GM21423 (cell line): Measurements from ENCODE around the gene FAAP20.
"Not testable (repeated sequence)": the region's sequence is repeated elsewhere in the genome, so short reads cannot be mapped to it uniquely, and the experiment has no call there.

Source experiments
- ATAC-seq: cut with Tn5 transposase; IDR thresholded peaks from one replicate; pipeline ENCODE4 v1.9.1; 2021; ENCODE audit warnings: mild to moderate bottlenecking, moderate library complexity; ENCODE audit not compliant: unreplicated experiment

Gene FAAP20

GRCh38 chr1:2163205-2163604 is 31.4 kb downstream of the FAAP20 start:
- no peak for ATAC-seq

- ATAC-seq: no peak
Measured at GRCh38 chr1:2160451-2161300, 33.9 kb downstream of the FAAP20 start.

GRCh38 chr1:2159124-2159523 is 35.4 kb downstream of the FAAP20 start:
- no peak for ATAC-seq

- no peak for ATAC-seq
Measured at GRCh38 chr1:2158272-2158671, 36.3 kb downstream of the FAAP20 start.

- ATAC-seq: no peak
Measured at GRCh38 chr1:2157856-2158255, 36.7 kb downstream of the FAAP20 start.

GRCh38 chr1:2156866-2157265 is 37.7 kb downstream of the FAAP20 start:
- no peak for ATAC-seq

- ATAC-seq: no peak
Measured at GRCh38 chr1:2155788-2156187, 38.8 kb downstream of the FAAP20 start.

GRCh38 chr1:2155147-2155598 is 39.4 kb downstream of the FAAP20 start:
- no peak for ATAC-seq

- no peak for ATAC-seq
Measured at GRCh38 chr1:2154022-2154421, 40.5 kb downstream of the FAAP20 start.

- ATAC-seq: no peak
Measured at GRCh38 chr1:2152954-2153353, 41.6 kb downstream of the FAAP20 start.

GRCh38 chr1:2151911-2152310 is 42.7 kb downstream of the FAAP20 start:
- no peak for ATAC-seq

GRCh38 chr1:2151252-2151651 is 43.3 kb downstream of the FAAP20 start:
- ATAC-seq: no peak

GRCh38 chr1:2150801-2151200 is 43.8 kb downstream of the FAAP20 start:
- no peak for ATAC-seq

- ATAC-seq: no peak
Measured at GRCh38 chr1:2148691-2149090, 45.9 kb downstream of the FAAP20 start.

- ATAC-seq: not testable (repeated sequence)
Measured at GRCh38 chr1:2147869-2148268, 46.7 kb downstream of the FAAP20 start.

GRCh38 chr1:2146836-2147517 is 47.6 kb downstream of the FAAP20 start:
- ATAC-seq: no peak

GRCh38 chr1:2145946-2146835 is 48.4 kb downstream of the FAAP20 start:
- no peak for ATAC-seq

- no peak for ATAC-seq
Measured at GRCh38 chr1:2144501-2145090, 50.0 kb downstream of the FAAP20 start.

- ATAC-seq: no peak
Measured at GRCh38 chr1:2143814-2144500, 50.6 kb downstream of the FAAP20 start.

GRCh38 chr1:2141025-2141424 is 53.5 kb downstream of the FAAP20 start:
- no peak for ATAC-seq
